ES-I3 (cell line): ENCODE data around the gene C12orf57.

Source experiments
- H3K36me3 ChIP-seq: 2 replicates; pipeline ENCODE4 v1.6.1; 2013; ENCODE audit warnings: mild to moderate bottlenecking, low read length, control low read depth, moderate library complexity; ENCODE audit not compliant: insufficient read depth
- H3K4me1 ChIP-seq: 2 replicates; pipeline ENCODE4 v1.6.1; 2013; ENCODE audit warnings: mild to moderate bottlenecking, control low read depth, low read length; ENCODE audit not compliant: insufficient read depth
- H3K9ac ChIP-seq: 2 replicates; pipeline ENCODE4 v1.6.1; 2013; ENCODE audit warnings: low read depth, mild to moderate bottlenecking, low read length, moderate library complexity
- H3K9me3 ChIP-seq: 2 replicates; pipeline ENCODE4 v1.6.1; 2013; ENCODE audit warnings: mild to moderate bottlenecking, low read length, moderate library complexity; ENCODE audit not compliant: control insufficient read depth, insufficient read depth

Gene C12orf57

GRCh38 chr12:6951551-6952120 lies 7.8 kb downstream of the C12orf57 start:
- no peak overlapping the region for H3K9ac ChIP-seq
- no peaks in the 10 kb centered on the region for H3K9me3 ChIP-seq
- no peaks in the 10 kb centered on the region for H3K36me3 ChIP-seq
- H3K4me1 ChIP-seq, result peaks cover 32% of the 10 kb centered on the region

GRCh38 chr12:6952121-6952862 lies 8.5 kb downstream of the C12orf57 start:
- no peaks in the 10 kb centered on the region for H3K9me3 ChIP-seq
- H3K4me1 ChIP-seq, result peaks cover 32% of the 10 kb centered on the region
- no peaks in the 10 kb centered on the region for H3K36me3 ChIP-seq
- H3K9ac ChIP-seq, result no peak overlapping the region

- no peaks in the 10 kb centered on the region for H3K9me3 ChIP-seq
- H3K9ac ChIP-seq, result no peak overlapping the region
- H3K4me1 ChIP-seq, result peaks cover 32% of the 10 kb centered on the region
- H3K36me3 ChIP-seq, result no peaks in the 10 kb centered on the region
Observed at GRCh38 chr12:6952863-6953441, 9.1 kb downstream of the C12orf57 start.

- no peaks in the 10 kb centered on the region for H3K9me3 ChIP-seq
- peaks cover 32% of the 10 kb centered on the region for H3K4me1 ChIP-seq
- H3K9ac ChIP-seq, result no peak overlapping the region; the same call in 1 of the 2 replicates
- H3K36me3 ChIP-seq, result no peaks in the 10 kb centered on the region
Observed at GRCh38 chr12:6953442-6954315, 9.9 kb downstream of the C12orf57 start.

- no peaks in the 10 kb centered on the region for H3K36me3 ChIP-seq
- no peak overlapping the region for H3K9ac ChIP-seq
- no peaks in the 10 kb centered on the region for H3K9me3 ChIP-seq
- H3K4me1 ChIP-seq, result peaks cover 32% of the 10 kb centered on the region
Observed at GRCh38 chr12:6954316-6955107, 10.7 kb downstream of the C12orf57 start.

- Histone ChIP-seq H3K9ac (no peak overlapping the region), H3K36me3 (no peaks in the 10 kb centered on the region), H3K4me1 (peaks cover 32% of the 10 kb centered on the region), H3K9me3 (no peaks in the 10 kb centered on the region)
Observed at GRCh38 chr12:6955108-6956020, 11.5 kb downstream of the C12orf57 start.

- no peak overlapping the region for H3K9ac ChIP-seq
- no peaks in the 10 kb centered on the region for H3K9me3 ChIP-seq
- peaks cover 29% of the 10 kb centered on the region for H3K4me1 ChIP-seq
- no peaks in the 10 kb centered on the region for H3K36me3 ChIP-seq
Observed at GRCh38 chr12:6956021-6956727, 12.4 kb downstream of the C12orf57 start.

GRCh38 chr12:6957151-6957701 lies 13.4 kb downstream of the C12orf57 start:
- no peak overlapping the region for H3K9ac ChIP-seq
- H3K4me1 ChIP-seq, result peaks cover 23% of the 10 kb centered on the region
- no peaks in the 10 kb centered on the region for H3K9me3 ChIP-seq
- H3K36me3 ChIP-seq, result no peaks in the 10 kb centered on the region

- H3K4me1 ChIP-seq, result peaks cover 23% of the 10 kb centered on the region
- no peaks in the 10 kb centered on the region for H3K9me3 ChIP-seq
- no peak overlapping the region; the same call in 1 of the 2 replicates for H3K9ac ChIP-seq
- no peaks in the 10 kb centered on the region for H3K36me3 ChIP-seq
Observed at GRCh38 chr12:6957741-6958608, 14.2 kb downstream of the C12orf57 start.

GRCh38 chr12:6958609-6959057 lies 14.8 kb downstream of the C12orf57 start:
- H3K36me3 ChIP-seq, result no peaks in the 10 kb centered on the region
- H3K9ac ChIP-seq, result no peak overlapping the region
- no peaks in the 10 kb centered on the region for H3K9me3 ChIP-seq
- peaks cover 16% of the 10 kb centered on the region for H3K4me1 ChIP-seq

- H3K36me3 ChIP-seq, result no peaks in the 10 kb centered on the region
- no peaks in the 10 kb centered on the region for H3K9me3 ChIP-seq
- peaks cover 15% of the 10 kb centered on the region; the same call in 1 of the 2 replicates for H3K4me1 ChIP-seq
- H3K9ac ChIP-seq, result no peak overlapping the region
Observed at GRCh38 chr12:6959058-6959804, 15.4 kb downstream of the C12orf57 start.
